Loucy (cell line): Measurements from ENCODE around the gene MTG2.

Source experiments
- EZH2phosphoT487 ChIP-seq: fragments of 200-600 bp; IDR thresholded peaks from 2 replicates; pipeline ENCODE4 v1.6.1; 2018; ENCODE audit warnings: antibody characterized with exemption, mild to moderate bottlenecking, moderate library complexity, borderline replicate concordance
- TF ChIP-seq, protein P1 (sequence below): fragments of 200-600 bp; sonication (generic); conservative IDR thresholded peaks from 2 replicates; pipeline ENCODE4 v1.5.1; 2014; ENCODE audit warnings: mild to moderate bottlenecking, antibody characterized with exemption, low read length

DNA sequence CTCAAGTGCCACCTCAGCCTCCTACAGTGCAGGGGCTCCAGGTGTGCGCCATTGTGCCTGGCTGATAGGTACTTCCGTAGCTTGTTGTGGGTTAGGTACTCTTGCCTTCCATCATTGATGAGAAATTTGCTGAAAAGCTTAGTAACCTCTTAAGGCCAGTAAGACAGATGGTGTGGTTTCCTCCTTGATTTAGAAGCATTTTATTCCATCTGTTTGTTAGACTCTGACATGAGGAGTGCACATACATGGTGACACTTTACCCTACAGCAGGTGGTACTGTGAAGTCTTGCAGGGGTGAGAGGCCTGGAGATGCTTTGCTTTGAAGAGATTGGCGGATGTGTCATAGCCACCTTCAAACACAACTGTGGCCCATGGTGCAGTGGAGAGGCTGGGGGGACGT, 14.8 kb upstream of the MTG2 start:
- TF ChIP-seq, protein P1, sequence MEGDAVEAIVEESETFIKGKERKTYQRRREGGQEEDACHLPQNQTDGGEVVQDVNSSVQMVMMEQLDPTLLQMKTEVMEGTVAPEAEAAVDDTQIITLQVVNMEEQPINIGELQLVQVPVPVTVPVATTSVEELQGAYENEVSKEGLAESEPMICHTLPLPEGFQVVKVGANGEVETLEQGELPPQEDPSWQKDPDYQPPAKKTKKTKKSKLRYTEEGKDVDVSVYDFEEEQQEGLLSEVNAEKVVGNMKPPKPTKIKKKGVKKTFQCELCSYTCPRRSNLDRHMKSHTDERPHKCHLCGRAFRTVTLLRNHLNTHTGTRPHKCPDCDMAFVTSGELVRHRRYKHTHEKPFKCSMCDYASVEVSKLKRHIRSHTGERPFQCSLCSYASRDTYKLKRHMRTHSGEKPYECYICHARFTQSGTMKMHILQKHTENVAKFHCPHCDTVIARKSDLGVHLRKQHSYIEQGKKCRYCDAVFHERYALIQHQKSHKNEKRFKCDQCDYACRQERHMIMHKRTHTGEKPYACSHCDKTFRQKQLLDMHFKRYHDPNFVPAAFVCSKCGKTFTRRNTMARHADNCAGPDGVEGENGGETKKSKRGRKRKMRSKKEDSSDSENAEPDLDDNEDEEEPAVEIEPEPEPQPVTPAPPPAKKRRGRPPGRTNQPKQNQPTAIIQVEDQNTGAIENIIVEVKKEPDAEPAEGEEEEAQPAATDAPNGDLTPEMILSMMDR, result no peak
- TF ChIP-seq EZH2phosphoT487, result no peak
